NOMO-1 treated with dmso at 0.1 percent for 144 hours (cell line): ENCODE measurements around the gene SLC28A1.

Source experiments
- DNase-seq: peaks from one replicate; lab custom pipeline; 2025; ENCODE audit not compliant: unreplicated experiment; lab: John Stamatoyannopoulos, UW

SLC28A1 gene

GRCh38 chr15:84934942-84935729 lies 50.7 kb downstream of the SLC28A1 start:
- DNase-seq = no peak

DNA sequence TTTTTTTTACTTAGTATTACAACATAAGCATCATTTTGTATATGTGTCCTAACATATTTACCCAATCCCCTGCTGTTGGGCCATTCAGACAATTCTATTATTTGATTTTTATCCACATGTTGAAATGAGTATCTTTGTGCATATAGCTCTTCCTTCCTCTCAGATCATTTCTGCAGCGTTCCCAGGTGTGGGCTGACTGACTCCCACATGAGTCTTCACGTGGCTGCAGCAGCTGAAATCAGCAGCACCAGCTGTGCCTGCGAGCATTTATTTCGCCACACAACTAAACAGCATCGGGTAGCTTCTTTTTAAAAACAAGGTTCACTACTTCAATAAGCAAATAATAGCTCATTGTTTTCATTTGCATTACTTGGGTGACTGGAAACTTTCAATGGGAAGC lies 52.7 kb downstream of the SLC28A1 start:
- no peak for DNase-seq

- no peak for DNase-seq
Observed at GRCh38 chr15:84938726-84939125, 54.3 kb downstream of the SLC28A1 start.

DNA sequence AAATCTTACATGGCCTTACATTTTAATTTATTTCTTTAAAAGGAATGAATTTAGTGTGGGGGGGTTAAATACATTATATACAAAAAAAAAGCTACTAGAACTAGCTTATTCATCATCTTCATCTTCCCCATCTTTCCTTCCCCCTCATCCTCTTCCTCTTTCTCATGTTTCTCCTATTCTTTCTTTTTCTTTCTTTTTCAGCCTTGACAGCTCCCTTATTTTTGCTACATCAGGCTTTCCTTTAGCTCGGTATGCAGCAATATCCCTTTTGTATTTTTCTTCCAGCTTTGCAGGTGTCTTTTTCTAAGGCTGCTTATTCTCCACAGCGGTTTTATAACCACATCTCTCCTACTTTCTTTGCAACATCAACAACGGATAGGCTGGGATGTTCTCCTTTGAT lies 55.9 kb downstream of the SLC28A1 start:
- DNase-seq = no peak

DNA sequence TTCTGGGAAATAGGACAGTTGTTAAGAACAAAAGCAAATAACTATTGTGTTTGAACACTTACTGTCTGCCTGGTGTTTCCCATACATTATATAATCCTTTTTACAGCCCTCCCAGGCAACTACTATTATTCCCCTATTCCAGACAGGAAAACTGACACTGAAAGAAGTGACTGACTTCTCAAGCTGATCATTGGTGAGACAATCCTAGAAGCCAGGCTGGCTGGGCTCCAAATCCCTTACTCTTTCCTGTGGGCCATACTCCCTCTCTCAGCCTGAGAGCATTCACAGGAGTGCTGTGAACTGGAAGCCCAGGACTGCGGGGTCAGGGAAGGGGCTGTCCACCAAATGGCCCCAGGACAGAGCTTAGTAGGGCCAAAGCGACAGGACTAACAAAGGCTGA lies 58.0 kb downstream of the SLC28A1 start:
- DNase-seq = no peak

DNA sequence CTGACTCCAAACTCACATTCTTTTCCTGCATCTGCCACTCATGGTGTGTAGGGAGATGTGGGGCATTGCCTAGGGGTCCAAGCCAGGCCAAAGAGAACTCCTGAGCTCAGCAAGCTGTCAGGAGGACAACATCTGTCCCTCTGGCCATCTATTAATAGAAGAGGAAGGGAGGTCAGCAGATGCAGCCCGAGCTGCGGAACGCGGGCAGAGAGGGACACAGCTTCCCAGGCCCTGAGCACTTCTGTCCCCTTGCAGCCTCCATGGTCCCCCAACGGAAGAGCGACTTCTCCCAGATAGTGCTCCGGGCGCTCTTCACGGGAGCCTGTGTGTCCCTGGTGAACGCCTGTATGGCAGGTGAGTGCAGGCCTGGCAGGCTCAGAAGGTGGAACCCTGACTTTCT lies 59.8 kb downstream of the SLC28A1 start:
- no peak for DNase-seq

DNA sequence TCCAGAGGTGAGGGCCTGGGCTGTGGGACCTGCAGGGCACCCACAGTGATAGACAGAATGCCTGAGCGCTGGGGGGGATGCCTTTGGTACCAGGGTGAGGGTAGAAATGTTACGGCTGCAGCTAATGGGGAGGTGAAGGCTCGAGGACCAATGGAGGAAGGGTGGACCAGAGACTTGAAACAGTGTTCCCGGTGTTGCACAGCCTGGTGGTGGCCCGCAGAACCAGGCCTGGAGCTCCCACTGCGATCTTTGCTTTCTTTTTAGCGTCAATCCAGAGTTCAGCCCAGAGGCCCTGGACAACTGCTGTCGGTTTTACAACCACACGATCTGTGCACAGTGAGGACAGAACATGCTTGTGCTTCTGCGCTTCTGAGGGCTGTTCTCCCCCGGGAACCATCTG lies 60.4 kb downstream of the SLC28A1 start:
- DNase-seq = no peak

GRCh38 chr15:84946772-84947489 lies 62.5 kb downstream of the SLC28A1 start:
- DNase-seq = no peak

- DNase-seq = no peak
Observed at GRCh38 chr15:84947947-84948830, 63.7 kb downstream of the SLC28A1 start.

GRCh38 chr15:84949043-84949442 lies 64.6 kb downstream of the SLC28A1 start:
- DNase-seq = no peak

DNA sequence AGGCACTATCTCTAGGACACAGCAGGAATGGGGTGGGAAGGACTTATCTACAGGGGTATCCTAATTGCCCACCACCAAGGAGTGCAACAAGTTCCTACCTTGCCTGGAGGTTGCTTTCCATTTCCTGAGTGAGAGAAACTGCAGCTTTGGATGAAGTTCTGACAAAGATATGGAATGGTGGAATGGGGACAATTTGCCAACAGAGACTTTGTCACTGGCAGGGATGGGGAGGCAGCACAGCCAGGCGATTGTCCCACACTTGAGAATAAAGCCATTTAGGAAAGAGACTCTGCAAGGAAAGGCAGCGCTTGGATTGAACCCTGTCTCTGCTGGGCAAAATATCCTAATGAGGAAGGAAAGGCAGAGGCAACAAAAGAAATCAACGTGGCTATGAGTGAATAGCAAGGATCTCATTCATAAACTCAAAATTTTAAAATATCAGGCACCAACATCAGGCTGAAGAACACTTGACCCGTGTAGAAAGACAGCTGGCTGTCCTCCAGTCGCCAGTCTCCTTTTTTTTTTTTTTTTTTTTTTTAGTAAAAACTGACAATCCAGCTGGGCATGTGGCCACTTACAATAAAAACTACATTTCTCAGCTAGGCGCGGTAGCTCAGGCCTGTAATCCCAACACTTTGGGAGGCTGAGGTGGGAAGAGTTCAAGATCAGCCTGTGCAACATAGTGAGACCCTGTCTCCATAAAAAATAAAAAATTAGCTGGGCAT lies 65.5 kb downstream of the SLC28A1 start:
- no peak for DNase-seq

DNA sequence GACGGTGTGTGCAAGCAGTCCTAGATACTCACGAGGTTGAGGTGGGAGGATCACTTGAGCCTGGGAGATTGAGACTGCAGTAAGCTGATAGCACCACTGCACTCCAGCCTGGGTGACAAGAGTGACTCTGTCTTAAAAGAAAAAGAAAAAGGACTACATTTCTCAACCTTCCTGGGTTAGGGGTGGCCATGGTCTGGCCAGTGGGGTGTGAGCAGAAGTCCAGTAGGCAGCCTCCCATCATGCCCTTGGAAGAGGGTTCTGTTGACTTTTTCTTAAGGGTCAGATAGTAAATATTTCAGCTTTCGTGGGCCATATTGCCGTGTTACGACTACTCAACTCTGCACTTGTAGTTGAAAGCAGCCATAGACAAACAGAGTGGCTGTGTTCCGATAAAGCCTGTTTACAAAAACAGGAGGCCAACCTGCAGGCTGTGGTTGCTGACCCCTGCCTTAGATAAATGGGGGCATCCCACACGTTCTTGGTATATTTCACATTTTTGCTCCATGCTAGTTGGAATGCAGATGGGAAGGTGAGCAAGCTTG lies 66.2 kb downstream of the SLC28A1 start:
- no peak for DNase-seq

- no peak for DNase-seq
Observed at GRCh38 chr15:84951736-84952135, 67.3 kb downstream of the SLC28A1 start.

GRCh38 chr15:84953136-84953535 lies 68.7 kb downstream of the SLC28A1 start:
- no peak for DNase-seq

DNA sequence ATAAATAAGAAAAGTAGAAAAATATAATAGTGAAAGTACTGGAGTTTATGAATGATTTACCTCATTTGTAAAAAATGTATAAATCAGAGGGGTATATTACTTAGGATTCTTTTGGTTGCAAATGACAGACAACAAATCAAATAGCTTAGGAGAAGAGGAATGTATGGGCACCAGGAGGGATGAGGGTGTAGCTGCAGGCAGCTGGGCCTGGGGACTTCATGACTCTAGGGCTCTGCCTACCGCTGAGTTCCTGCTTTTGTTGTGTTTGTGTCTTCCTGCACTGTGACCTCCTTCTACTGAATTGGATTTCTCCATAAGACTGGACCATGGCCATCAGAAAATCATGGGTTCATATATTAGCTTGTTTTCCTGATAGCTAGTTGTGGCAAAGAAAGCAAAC lies 69.3 kb downstream of the SLC28A1 start:
- no peak for DNase-seq

DNA sequence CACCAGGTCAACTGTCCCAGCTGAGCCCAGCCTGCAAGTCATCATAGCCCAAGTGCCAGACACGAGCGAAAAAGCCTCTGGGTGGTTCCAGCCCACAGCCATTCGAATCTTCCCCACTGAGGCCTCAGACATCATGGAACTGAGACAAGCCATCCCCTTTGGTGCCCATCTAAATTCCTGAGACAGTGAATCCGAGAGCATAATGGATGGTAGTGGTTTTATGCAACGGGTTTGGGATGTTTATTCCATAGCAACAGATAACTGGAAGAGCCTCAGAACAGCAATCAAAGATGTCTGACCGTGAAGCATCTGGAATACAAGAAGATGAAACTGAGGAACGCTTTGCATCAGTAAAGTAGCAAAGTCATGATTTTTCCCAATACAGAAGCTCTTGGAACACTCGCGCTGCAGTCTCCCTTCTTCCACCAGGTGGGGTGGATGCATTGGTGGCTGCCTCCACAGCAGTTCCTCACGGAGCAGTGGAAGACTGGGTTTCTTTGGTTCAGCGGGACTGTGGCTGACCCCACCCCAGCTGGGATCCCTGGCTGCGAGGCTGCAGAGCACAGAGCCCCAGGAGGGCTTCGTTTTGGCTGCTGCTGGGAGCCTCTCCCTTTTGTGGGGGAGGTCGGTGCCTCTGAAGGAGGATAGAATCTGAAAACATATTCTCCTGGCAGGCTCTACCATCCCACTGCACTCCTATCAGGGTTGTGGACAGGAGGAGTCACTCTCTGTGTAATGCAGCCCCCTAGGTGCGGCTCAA lies 70.8 kb downstream of the SLC28A1 start:
- peak; percentile 5 for DNase-seq

GRCh38 chr15:84956199-84956598 lies 71.7 kb downstream of the SLC28A1 start:
- no peak for DNase-seq

- no peak for DNase-seq
Observed at GRCh38 chr15:84960391-84961113, 76.1 kb downstream of the SLC28A1 start.

- no peak for DNase-seq
Observed at GRCh38 chr15:84961114-84961452, 76.6 kb downstream of the SLC28A1 start.
